Liver (tissue), 9 donors: Measurements from ENCODE around the gene RNF217. TPM values are rescaled to one million over a fixed set of nuclear protein-coding genes. Genes with fewer than 3 reads are reported as not detected.

Experiments used
- DNase-seq: peaks from one replicate; pipeline ENCODE4 v3.0.0-alpha.2; 2017; ENCODE audit warnings: low spot score
- H3K27ac ChIP-seq, 2 donors: one replicate each; pipeline ENCODE4 v1.7.0; 2013; ENCODE audit warnings: inconsistent platforms in 2 of 2, low read length in 2 of 2, control low read depth in 1 of 2, low read depth in 1 of 2, mild to moderate bottlenecking in 1 of 2
- H3K27me3 ChIP-seq, 4 donors: one replicate each; pipeline versions ENCODE4 v1.6.1 to v1.7.0; 2013; ENCODE audit warnings: low read length in 3 of 4, inconsistent platforms in 1 of 4, mild to moderate bottlenecking in 1 of 4, moderate library complexity in 1 of 4; ENCODE audit not compliant: control insufficient read depth in 4 of 4, insufficient read depth in 4 of 4
- H3K36me3 ChIP-seq, 4 donors: one replicate each; pipeline versions ENCODE4 v1.6.1 to v1.7.0; 2013; ENCODE audit warnings: low read length in 3 of 4, mild to moderate bottlenecking in 3 of 4, low read depth in 1 of 4, moderate library complexity in 1 of 4; ENCODE audit not compliant: control insufficient read depth in 4 of 4, insufficient read depth in 3 of 4
- H3K4me1 ChIP-seq, 4 donors: one replicate each; pipeline versions ENCODE4 v1.6.1 to v1.7.0; 2013; ENCODE audit warnings: low read length in 3 of 4, mild to moderate bottlenecking in 3 of 4, moderate library complexity in 1 of 4; ENCODE audit not compliant: control insufficient read depth in 4 of 4, insufficient read depth in 4 of 4
- H3K4me3 ChIP-seq, 3 donors: one replicate each; pipeline versions ENCODE4 v1.6.1 to v1.7.0; 2013; ENCODE audit warnings: low read length in 3 of 3, control low read depth in 1 of 3, low read depth in 1 of 3, mild to moderate bottlenecking in 1 of 3
- H3K9ac ChIP-seq, 2 donors: one replicate each; pipeline ENCODE4 v1.7.0; 2013; ENCODE audit warnings: low read length in 2 of 2, mild to moderate bottlenecking in 2 of 2, moderate library complexity in 2 of 2, control low read depth in 1 of 2, low read depth in 1 of 2
- H3K9me3 ChIP-seq, 4 donors: one replicate each; pipeline versions ENCODE4 v1.6.1 to v1.7.0; 2013; ENCODE audit warnings: low read length in 3 of 4; ENCODE audit not compliant: control insufficient read depth in 4 of 4
- EGR1 ChIP-seq, 2 donors: IDR thresholded peaks; 2 replicates each; pipeline ENCODE4 v1.6.1; 2016 to 2018; ENCODE audit warnings: antibody characterized with exemption in 2 of 2, low read depth in 2 of 2
- FOXA1 ChIP-seq: IDR thresholded peaks from 2 replicates; pipeline ENCODE4 v1.6.1; 2016; ENCODE audit warnings: antibody characterized with exemption
- GABPA ChIP-seq, 2 donors: IDR thresholded peaks in 1 of 2; conservative IDR thresholded peaks in 1 of 2; 2 replicates each; pipeline ENCODE4 v1.6.1; 2016; ENCODE audit warnings: antibody characterized with exemption in 2 of 2, mild to moderate bottlenecking in 1 of 2, moderate library complexity in 1 of 2
- HNF4A ChIP-seq, 2 donors: conservative IDR thresholded peaks; 2 replicates each; pipeline ENCODE4 v1.6.1; 2016; ENCODE audit warnings: antibody characterized with exemption in 2 of 2, mild to moderate bottlenecking in 2 of 2
- JUND ChIP-seq, 2 donors: IDR thresholded peaks; 2 replicates each; pipeline ENCODE4 v1.6.1; 2016; ENCODE audit warnings: antibody characterized with exemption in 2 of 2
- NR2F2 ChIP-seq: IDR thresholded peaks from 2 replicates; pipeline ENCODE4 v1.6.1; 2016; ENCODE audit warnings: antibody characterized with exemption
- RAD21 ChIP-seq, 2 donors: IDR thresholded peaks; 2 replicates each; pipeline ENCODE4 v1.6.1; 2016; ENCODE audit warnings: antibody characterized with exemption in 2 of 2, mild to moderate bottlenecking in 2 of 2
- RXRA ChIP-seq, 2 donors: IDR thresholded peaks; 2 replicates each; pipeline ENCODE4 v1.6.1; 2017 to 2018; ENCODE audit warnings: antibody characterized with exemption in 2 of 2, mild to moderate bottlenecking in 1 of 2
- SP1 ChIP-seq: IDR thresholded peaks from 2 replicates; pipeline ENCODE4 v1.6.1; 2018; ENCODE audit warnings: antibody characterized with exemption, mild to moderate bottlenecking
- TAF1 ChIP-seq: conservative IDR thresholded peaks from 2 replicates; pipeline ENCODE4 v1.6.1; 2016; ENCODE audit warnings: antibody characterized with exemption, mild to moderate bottlenecking
- YY1 ChIP-seq: IDR thresholded peaks from 2 replicates; pipeline ENCODE4 v1.6.1; 2016; ENCODE audit warnings: antibody characterized with exemption, mild to moderate bottlenecking
- WGBS: extraction: QIAGEN DNeasy Blood & Tissue Kit; methylation state at CpG from one replicate; pipeline ENCODE4 v1.1.7; 2013; 5-methylcytosine and 5-hydroxymethylcytosine counted together
- polyA plus RNA-seq, 2 donors: library from polyadenylated mRNA; stranded (reverse) in 1 of 2; unstranded in 1 of 2; fragments of 200-250 nt in 1 of 2; fragments of >200 nt in 1 of 2; fragmentation: Nextera tagmentation in 1 of 2; extraction: Ambion mirVana in 1 of 2; gene quantifications; one replicate each; pipeline versions ENCODE4 v1.2.1 to v1.2.3, GENCODE V29; 2013 to 2015
- total RNA-seq, 2 donors: library from RNA; depleted of rRNA; stranded (reverse); fragments of >200 nt; gene quantifications; one replicate each; pipeline ENCODE4 v1.2.3, GENCODE V29; 2014
- TF ChIP-seq, protein P1 (sequence below): IDR thresholded peaks from 2 replicates; pipeline ENCODE4 v1.6.1; 2016; ENCODE audit warnings: antibody characterized with exemption
- TF ChIP-seq, protein P2 (sequence below): IDR thresholded peaks from 2 replicates; pipeline ENCODE4 v1.6.1; 2016; ENCODE audit warnings: antibody characterized with exemption
- TF ChIP-seq, protein P3 (sequence below): IDR thresholded peaks from 2 replicates; pipeline ENCODE4 v1.6.1; 2016; ENCODE audit warnings: antibody characterized with exemption
- TF ChIP-seq, protein P4 (sequence below): fragments of 150-350 bp; IDR thresholded peaks from 2 replicates; pipeline ENCODE4 v1.5.1; 2017; ENCODE audit warnings: improper control_type of control experiment, low read depth, low read length; ENCODE audit not compliant: missing input control
- donor health status: healthy.
- donor health status: healthy.
- donor health status: healthy.
- donor health status: healthy.
- donor health status: healthy.

RNF217 gene
- total and polyA plus RNA-seq, 4 donors = 2.3 to 18.3 (median 4.1) TPM

DNA sequence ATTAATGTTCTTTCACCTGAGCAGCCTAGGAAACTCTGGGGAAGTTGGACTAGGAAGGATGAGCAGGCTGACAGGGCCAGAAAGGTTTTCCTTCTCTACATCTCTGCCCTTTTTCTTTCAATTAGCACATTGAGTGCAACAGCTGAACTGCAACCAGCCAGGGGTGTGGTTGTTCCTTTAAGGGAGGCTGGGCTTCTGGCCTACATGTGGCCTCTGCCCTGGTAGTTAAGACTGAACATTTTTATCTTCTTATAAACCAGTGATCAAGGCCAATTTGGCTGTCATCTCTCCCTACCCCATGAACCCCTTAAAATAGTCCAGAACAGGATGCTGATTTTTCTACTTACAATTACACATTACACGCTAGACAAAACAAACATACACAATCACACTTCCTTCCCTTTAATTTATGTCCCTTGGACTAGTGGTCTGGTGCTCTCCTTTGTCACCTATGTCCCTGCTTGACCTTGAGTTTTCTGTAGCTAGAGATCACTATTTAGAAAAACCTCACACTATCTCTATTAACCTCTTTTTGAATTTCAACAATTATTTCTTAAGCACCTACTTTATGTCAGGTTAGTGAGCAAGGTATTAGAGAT is 60.3 kb downstream of the RNF217 start:
- no peak for TF ChIP-seq JUND (IDR thresholded peaks at IDR 0.05)
- TF ChIP-seq NR2F2 = peak; percentile 66

DNA sequence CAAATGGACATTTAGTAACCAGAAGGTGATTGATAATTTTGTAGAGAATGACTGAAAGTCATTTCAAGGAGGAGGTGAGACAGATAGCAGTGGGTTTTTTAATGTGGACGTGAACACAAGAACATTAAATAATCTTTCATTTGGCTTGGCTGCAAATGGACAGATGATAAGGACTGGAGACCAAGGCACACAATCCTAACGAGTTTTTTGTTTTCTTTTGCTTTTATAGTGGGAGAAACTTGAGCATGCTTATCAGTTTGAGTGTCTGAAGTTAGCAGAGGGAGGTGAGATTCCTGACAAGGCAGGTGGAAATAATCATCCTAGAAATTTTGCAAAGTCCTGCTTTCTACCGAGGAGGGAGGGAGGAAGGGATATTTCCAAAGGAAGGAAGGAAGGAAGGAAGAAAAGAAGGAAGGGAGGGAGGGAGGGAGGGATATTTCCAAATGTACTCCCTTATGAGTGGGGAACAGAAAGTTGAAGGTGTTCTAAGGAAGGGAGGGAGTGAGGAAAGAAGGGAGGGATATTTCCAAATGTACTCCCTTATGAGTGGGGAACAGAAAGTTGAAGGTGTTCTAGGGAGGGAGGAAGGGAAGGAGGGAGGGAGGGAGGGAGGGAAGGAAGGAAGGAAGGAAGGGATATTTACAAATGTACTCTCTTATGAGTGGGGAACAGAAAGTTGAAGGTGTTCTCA is 63.1 kb downstream of the RNF217 start:
- TF ChIP-seq YY1 (no peak), EGR1 (IDR thresholded peaks at IDR 0.05; ENCODE audit: low read depth in 2 of 2) (no peak), TAF1 (no peak)
- TF ChIP-seq, protein P1, sequence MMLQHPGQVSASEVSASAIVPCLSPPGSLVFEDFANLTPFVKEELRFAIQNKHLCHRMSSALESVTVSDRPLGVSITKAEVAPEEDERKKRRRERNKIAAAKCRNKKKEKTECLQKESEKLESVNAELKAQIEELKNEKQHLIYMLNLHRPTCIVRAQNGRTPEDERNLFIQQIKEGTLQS = no peak
- TF ChIP-seq, protein P2, sequence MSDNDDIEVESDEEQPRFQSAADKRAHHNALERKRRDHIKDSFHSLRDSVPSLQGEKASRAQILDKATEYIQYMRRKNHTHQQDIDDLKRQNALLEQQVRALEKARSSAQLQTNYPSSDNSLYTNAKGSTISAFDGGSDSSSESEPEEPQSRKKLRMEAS = no peak
- TF ChIP-seq, protein P3, sequence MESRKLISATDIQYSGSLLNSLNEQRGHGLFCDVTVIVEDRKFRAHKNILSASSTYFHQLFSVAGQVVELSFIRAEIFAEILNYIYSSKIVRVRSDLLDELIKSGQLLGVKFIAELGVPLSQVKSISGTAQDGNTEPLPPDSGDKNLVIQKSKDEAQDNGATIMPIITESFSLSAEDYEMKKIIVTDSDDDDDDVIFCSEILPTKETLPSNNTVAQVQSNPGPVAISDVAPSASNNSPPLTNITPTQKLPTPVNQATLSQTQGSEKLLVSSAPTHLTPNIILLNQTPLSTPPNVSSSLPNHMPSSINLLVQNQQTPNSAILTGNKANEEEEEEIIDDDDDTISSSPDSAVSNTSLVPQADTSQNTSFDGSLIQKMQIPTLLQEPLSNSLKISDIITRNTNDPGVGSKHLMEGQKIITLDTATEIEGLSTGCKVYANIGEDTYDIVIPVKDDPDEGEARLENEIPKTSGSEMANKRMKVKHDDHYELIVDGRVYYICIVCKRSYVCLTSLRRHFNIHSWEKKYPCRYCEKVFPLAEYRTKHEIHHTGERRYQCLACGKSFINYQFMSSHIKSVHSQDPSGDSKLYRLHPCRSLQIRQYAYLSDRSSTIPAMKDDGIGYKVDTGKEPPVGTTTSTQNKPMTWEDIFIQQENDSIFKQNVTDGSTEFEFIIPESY = no peak
- Histone ChIP-seq H3K27ac (no peak overlapping the region), H3K4me1 (peaks cover 0 to 5% (median 2%) of the 10 kb centered on the region in 4 donors), H3K9me3 (no peaks in the 10 kb centered on the region), H3K9ac (no peak overlapping the region), H3K4me3 (no peak overlapping the region), H3K36me3 (no peaks in the 10 kb centered on the region), H3K27me3 (no peaks in the 10 kb centered on the region)
- WGBS = 36% methylated on average over 3 of the region's 3 CpGs
- DNase-seq = no peak

More for the DNA sequence above, 60.3 kb downstream of the RNF217 start:
- Histone ChIP-seq H3K4me1 (peaks cover 0 to 5% (median 2%) of the 10 kb centered on the region in 4 donors), H3K27ac (no peak overlapping the region), H3K9me3 (no peaks in the 10 kb centered on the region), H3K4me3 (no peak overlapping the region), H3K9ac (no peak overlapping the region), H3K27me3 (no peaks in the 10 kb centered on the region), H3K36me3 (no peaks in the 10 kb centered on the region)
- no peak for DNase-seq
- 57% methylated on average over 1 of the region's 1 CpG for WGBS

DNA sequence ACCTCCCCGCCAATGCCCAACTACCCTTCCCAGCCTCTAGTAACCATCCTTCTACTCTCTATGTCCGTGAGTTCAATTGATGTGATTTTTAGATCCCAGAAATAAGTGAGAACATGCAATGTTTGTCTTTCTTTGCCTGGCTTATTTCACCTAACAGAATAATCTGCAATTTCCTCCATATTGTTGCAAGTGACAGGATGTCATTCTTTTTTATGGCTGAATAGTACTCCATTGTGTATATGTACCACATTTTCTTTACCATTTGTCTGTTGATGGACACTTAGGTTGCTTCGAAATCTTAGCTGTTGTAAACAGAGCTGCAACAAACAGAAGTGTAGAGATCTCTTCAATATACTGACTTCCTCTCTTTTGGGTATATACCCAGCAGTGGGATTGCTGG is 65.0 kb downstream of the RNF217 start:
- Histone ChIP-seq H3K27ac (no peak overlapping the region), H3K36me3 (no peaks in the 10 kb centered on the region), H3K9ac (no peak overlapping the region), H3K4me1 (peaks cover 0 to 3% (median under 1%) of the 10 kb centered on the region in 4 donors), H3K9me3 (no peaks in the 10 kb centered on the region), H3K4me3 (no peak overlapping the region), H3K27me3 (no peaks in the 10 kb centered on the region)
- WGBS = 74% methylated on average over 3 of the region's 3 CpGs
- no peak for TF ChIP-seq FOXA1
- DNase-seq = no peak

DNA sequence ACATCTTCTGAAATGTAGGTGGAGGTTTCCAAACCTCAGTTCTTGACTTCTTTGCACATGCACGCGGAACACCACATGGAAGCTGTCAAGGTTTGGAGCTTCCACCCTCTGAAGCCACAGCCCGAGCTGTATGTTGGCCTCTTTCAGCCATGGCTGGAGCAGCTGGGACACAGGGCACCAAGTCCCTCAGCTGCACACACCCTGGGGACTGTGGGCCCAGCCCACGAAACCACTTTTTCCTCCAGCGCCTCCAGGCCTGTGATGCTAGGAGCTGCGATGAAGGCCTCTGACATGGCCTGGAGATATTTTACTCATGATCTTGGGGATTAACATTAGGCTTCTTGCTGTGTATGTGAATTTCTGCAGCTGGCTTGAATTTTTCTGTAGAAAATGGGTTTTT is 68.7 kb downstream of the RNF217 start:
- WGBS = 51% methylated on average over 6 of the region's 6 CpGs
- H3K4me3 ChIP-seq = no peak overlapping the region
- no peak for DNase-seq
- no peak for TF ChIP-seq RXRA (IDR thresholded peaks at IDR 0.05)
- no peak for TF ChIP-seq TAF1
- no peak for TF ChIP-seq FOXA1
- no peak for TF ChIP-seq GABPA (IDR thresholded peaks at IDR 0.05 in 1 of 2, conservative IDR thresholded peaks at IDR 0.05 in 1 of 2)
- no peak for TF ChIP-seq RAD21 (IDR thresholded peaks at IDR 0.05)
- TF ChIP-seq SP1 = no peak
- no peak for TF ChIP-seq NR2F2
- TF ChIP-seq, protein P3 = no peak
- TF ChIP-seq, protein P1 = no peak
- TF ChIP-seq, protein P4, sequence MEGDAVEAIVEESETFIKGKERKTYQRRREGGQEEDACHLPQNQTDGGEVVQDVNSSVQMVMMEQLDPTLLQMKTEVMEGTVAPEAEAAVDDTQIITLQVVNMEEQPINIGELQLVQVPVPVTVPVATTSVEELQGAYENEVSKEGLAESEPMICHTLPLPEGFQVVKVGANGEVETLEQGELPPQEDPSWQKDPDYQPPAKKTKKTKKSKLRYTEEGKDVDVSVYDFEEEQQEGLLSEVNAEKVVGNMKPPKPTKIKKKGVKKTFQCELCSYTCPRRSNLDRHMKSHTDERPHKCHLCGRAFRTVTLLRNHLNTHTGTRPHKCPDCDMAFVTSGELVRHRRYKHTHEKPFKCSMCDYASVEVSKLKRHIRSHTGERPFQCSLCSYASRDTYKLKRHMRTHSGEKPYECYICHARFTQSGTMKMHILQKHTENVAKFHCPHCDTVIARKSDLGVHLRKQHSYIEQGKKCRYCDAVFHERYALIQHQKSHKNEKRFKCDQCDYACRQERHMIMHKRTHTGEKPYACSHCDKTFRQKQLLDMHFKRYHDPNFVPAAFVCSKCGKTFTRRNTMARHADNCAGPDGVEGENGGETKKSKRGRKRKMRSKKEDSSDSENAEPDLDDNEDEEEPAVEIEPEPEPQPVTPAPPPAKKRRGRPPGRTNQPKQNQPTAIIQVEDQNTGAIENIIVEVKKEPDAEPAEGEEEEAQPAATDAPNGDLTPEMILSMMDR = no peak
- no peak for TF ChIP-seq EGR1 (IDR thresholded peaks at IDR 0.05; ENCODE audit: low read depth in 2 of 2)
- no peak for TF ChIP-seq HNF4A (conservative IDR thresholded peaks at IDR 0.05)
- no peak for TF ChIP-seq JUND (IDR thresholded peaks at IDR 0.05)

More for the DNA sequence above, 68.7 kb downstream of the RNF217 start:
- Histone ChIP-seq H3K4me1 (no peaks in the 10 kb centered on the region), H3K27ac (no peak overlapping the region), H3K36me3 (no peaks in the 10 kb centered on the region), H3K9me3 (no peaks in the 10 kb centered on the region), H3K27me3 (no peaks in the 10 kb centered on the region), H3K9ac (no peak overlapping the region)
